Mesendoderm (in vitro differentiated cells): ENCODE measurements around the gene DNAAF1.

Experiments used
- DNase-seq: peaks from one replicate; pipeline ENCODE4 v3.0.0; 2013
- H2AK5ac ChIP-seq: 2 replicates; pipeline ENCODE4 v1.6.1; 2013; ENCODE audit warnings: low read length, inconsistent platforms
- H2BK120ac ChIP-seq: 2 replicates; pipeline ENCODE4 v1.6.1; 2013; ENCODE audit warnings: low read depth, mild to moderate bottlenecking, low read length, moderate library complexity, mixed read lengths
- H2BK15ac ChIP-seq: replicated peaks from 2 replicates; pipeline ENCODE4 v1.6.1; 2013; ENCODE audit warnings: low read depth, mild to moderate bottlenecking, moderate library complexity
- H2BK5ac ChIP-seq: 2 replicates; pipeline ENCODE4 v1.6.1; 2013; ENCODE audit warnings: low read length, inconsistent platforms
- H3K18ac ChIP-seq: 2 replicates; pipeline ENCODE4 v1.6.1; 2013; ENCODE audit warnings: mild to moderate bottlenecking, low read length, mixed read lengths
- H3K23ac ChIP-seq: one replicate; pipeline ENCODE4 v1.6.1; 2013; ENCODE audit warnings: low read length
- H3K27ac ChIP-seq: 2 replicates; pipeline ENCODE4 v1.5.1; 2013; ENCODE audit warnings: low read depth, mild to moderate bottlenecking, inconsistent platforms, low read length, moderate library complexity
- H3K27me3 ChIP-seq: 2 replicates; pipeline ENCODE4 v1.6.1; 2013; ENCODE audit warnings: low read length, control low read depth, mild to moderate bottlenecking, inconsistent platforms; ENCODE audit not compliant: insufficient read depth, poor library complexity
- H3K36me3 ChIP-seq: 2 replicates; pipeline ENCODE4 v1.6.1; 2013; ENCODE audit warnings: low read length, inconsistent platforms; ENCODE audit not compliant: control insufficient read depth, insufficient read depth
- H3K4ac ChIP-seq: one replicate; pipeline ENCODE4 v1.6.1; 2013; ENCODE audit warnings: low read depth, mild to moderate bottlenecking, low read length, moderate library complexity
- H3K4me1 ChIP-seq: 2 replicates; pipeline ENCODE4 v1.6.1; 2013; ENCODE audit warnings: low read depth, low read length, inconsistent platforms; ENCODE audit not compliant: control insufficient read depth
- H3K4me2 ChIP-seq: 2 replicates; pipeline ENCODE4 v1.6.1; 2013; ENCODE audit warnings: low read length
- H3K4me3 ChIP-seq: 2 replicates; pipeline ENCODE4 v1.5.1; 2013; ENCODE audit warnings: mild to moderate bottlenecking, low read length
- H3K56ac ChIP-seq: one replicate; pipeline ENCODE4 v1.6.1; 2013; ENCODE audit warnings: low read length
- H3K79me1 ChIP-seq: 2 replicates; pipeline ENCODE4 v1.6.1; 2013; ENCODE audit warnings: low read length, inconsistent platforms
- H3K79me2 ChIP-seq: 2 replicates; pipeline ENCODE4 v1.6.1; 2013; ENCODE audit warnings: mild to moderate bottlenecking, low read length; ENCODE audit not compliant: control insufficient read depth, insufficient read depth
- H3K9ac ChIP-seq: 2 replicates; pipeline ENCODE4 v1.6.1; 2013; ENCODE audit warnings: low read length, inconsistent platforms
- H4K5ac ChIP-seq: one replicate; pipeline ENCODE4 v1.6.1; 2013; ENCODE audit warnings: low read length
- H4K8ac ChIP-seq: one replicate; pipeline ENCODE4 v1.6.1; 2013; ENCODE audit warnings: low read depth, mild to moderate bottlenecking, control low read depth, low read length, moderate library complexity
- WGBS: extraction: QIAGEN DNeasy Blood & Tissue Kit; methylation state at CpG from one replicate; pipeline ENCODE4 v1.1.7; 2013; ENCODE audit warnings: low lambda C conversion rate, missing lambda C conversion rate; ENCODE audit not compliant: insufficient coverage; ENCODE audit errors: extremely low coverage; 5-methylcytosine and 5-hydroxymethylcytosine counted together

The DNAAF1 gene

DNA sequence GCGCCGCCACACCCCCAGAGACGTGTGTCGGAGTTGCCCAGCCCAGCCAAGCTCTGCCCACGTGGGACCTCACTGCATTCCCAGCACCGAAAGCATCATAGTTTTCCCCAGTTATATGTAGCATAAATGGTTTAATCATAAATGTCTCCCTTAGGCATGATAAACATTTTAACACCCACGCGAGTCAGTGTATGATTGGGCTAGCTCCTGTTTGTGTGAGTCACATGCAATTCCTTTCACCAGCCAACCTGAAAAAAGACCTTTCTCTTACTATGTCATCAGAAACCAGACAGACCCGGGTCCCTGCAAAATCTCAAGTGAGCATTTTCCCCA lies 32.6 kb downstream of the DNAAF1 start:
- no peak for DNase-seq
- Histone ChIP-seq H3K79me1 (peaks cover 2% of the 10 kb centered on the region), H3K27me3 (no peaks in the 10 kb centered on the region), H3K23ac (no peak overlapping the region), H3K9ac (no peak overlapping the region), H4K8ac (no peak overlapping the region), H3K27ac (no peak overlapping the region), H3K4ac (no peak overlapping the region), H3K36me3 (peaks cover 3% of the 10 kb centered on the region), H3K4me2 (no peak overlapping the region), H2BK120ac (no peak overlapping the region), H2BK5ac (no peak overlapping the region), H3K4me1 (no peaks in the 10 kb centered on the region), H3K18ac (no peak overlapping the region), H3K4me3 (no peak overlapping the region), H3K79me2 (no peaks in the 10 kb centered on the region), H4K5ac (no peak overlapping the region), H3K56ac (no peak overlapping the region), H2AK5ac (no peak overlapping the region), H2BK15ac (no peak overlapping the region)
- no CpG with 5 or more reads among the region's 9 CpGs for WGBS

- WGBS: no CpG with 5 or more reads among the region's 15 CpGs
- no peak overlapping the region for H3K56ac ChIP-seq
- no peak overlapping the region for H2AK5ac ChIP-seq
- H3K4me3 ChIP-seq: no peak overlapping the region
- H4K8ac ChIP-seq: no peak overlapping the region
- H3K4ac ChIP-seq: no peak overlapping the region
- H3K23ac ChIP-seq: no peak overlapping the region
- no peak overlapping the region for H3K18ac ChIP-seq
- no peak overlapping the region for H2BK120ac ChIP-seq
- no peaks in the 10 kb centered on the region for H3K27me3 ChIP-seq
- H2BK5ac ChIP-seq: no peak overlapping the region
- H3K4me2 ChIP-seq: no peak overlapping the region
- peaks cover 5% of the 10 kb centered on the region for H3K79me1 ChIP-seq
- H3K4me1 ChIP-seq: no peaks in the 10 kb centered on the region
- no peak overlapping the region for H3K9ac ChIP-seq
- DNase-seq: no peak
- no peak overlapping the region for H2BK15ac ChIP-seq
- no peak overlapping the region for H4K5ac ChIP-seq
- peaks cover 5% of the 10 kb centered on the region for H3K36me3 ChIP-seq
- H3K79me2 ChIP-seq: no peaks in the 10 kb centered on the region
- H3K27ac ChIP-seq: no peak overlapping the region
Measured at GRCh38 chr16:84178146-84178765, 33.1 kb downstream of the DNAAF1 start.

GRCh38 chr16:84178892-84179611 lies 33.9 kb downstream of the DNAAF1 start:
- H2BK15ac ChIP-seq: no peak overlapping the region
- no peak overlapping the region for H4K5ac ChIP-seq
- H3K79me2 ChIP-seq: no peaks in the 10 kb centered on the region
- H3K27me3 ChIP-seq: no peaks in the 10 kb centered on the region
- no peak overlapping the region for H3K27ac ChIP-seq
- no CpG with 5 or more reads among the region's 28 CpGs for WGBS
- no peak overlapping the region for H2AK5ac ChIP-seq
- no peak overlapping the region for H3K23ac ChIP-seq
- H3K4me1 ChIP-seq: no peaks in the 10 kb centered on the region
- no peak overlapping the region for H3K56ac ChIP-seq
- no peak overlapping the region for H3K9ac ChIP-seq
- H3K79me1 ChIP-seq: peaks cover 8% of the 10 kb centered on the region
- H3K4me3 ChIP-seq: no peak overlapping the region
- DNase-seq: no peak
- no peak overlapping the region for H3K4ac ChIP-seq
- H3K36me3 ChIP-seq: peaks cover 8% of the 10 kb centered on the region
- H2BK5ac ChIP-seq: no peak overlapping the region
- H3K4me2 ChIP-seq: no peak overlapping the region
- no peak overlapping the region for H2BK120ac ChIP-seq
- H4K8ac ChIP-seq: no peak overlapping the region
- H3K18ac ChIP-seq: no peak overlapping the region

DNA sequence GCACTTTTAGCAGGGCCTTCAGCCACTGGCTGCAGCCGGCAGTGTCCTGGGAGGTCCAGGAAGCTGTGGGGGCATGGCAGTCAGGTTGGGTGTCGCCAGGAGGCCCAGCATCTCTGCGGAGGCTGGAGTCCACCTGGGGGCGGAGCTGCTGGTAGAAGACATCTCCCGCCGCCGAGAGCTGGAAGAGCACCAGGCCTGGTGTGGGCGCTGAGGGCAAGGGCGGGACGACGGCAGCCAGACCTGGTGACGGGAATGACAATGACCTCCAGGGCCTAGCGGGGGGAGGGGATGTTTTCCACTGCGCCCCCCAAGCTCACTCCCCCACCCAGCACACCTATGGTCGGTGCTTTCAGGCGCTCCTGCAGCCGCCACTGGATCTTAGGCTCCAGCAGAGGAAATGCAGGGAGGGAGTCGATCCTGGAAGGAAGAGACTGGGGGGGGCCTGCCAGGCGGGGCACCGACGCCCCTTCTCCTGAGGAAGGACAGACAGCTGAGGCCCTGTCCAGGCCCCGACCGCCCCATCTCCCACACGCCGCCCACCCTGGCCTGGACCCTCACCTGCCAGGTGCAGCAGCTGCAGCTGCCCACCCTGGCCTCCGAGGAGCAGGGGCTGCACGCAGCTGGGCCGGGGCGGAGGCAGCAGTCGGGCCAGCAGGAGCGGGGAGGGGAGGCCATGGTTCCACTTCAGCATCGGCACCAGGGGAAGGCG lies 34.7 kb downstream of the DNAAF1 start:
- Histone ChIP-seq H3K79me1 (peaks cover 15% of the 10 kb centered on the region), H3K4me1 (no peaks in the 10 kb centered on the region), H3K4me2 (no peak overlapping the region), H2BK5ac (no peak overlapping the region), H3K27me3 (no peaks in the 10 kb centered on the region), H3K36me3 (peaks cover 8% of the 10 kb centered on the region), H4K8ac (no peak overlapping the region), H3K56ac (no peak overlapping the region), H3K9ac (no peak overlapping the region), H2BK120ac (no peak overlapping the region), H4K5ac (no peak overlapping the region), H3K23ac (no peak overlapping the region), H3K18ac (no peak overlapping the region), H2AK5ac (no peak overlapping the region), H3K79me2 (peaks cover 5% of the 10 kb centered on the region), H3K4me3 (no peak overlapping the region), H3K27ac (no peak overlapping the region), H2BK15ac (no peak overlapping the region), H3K4ac (no peak overlapping the region)
- DNase-seq: no peak
- no CpG with 5 or more reads among the region's 33 CpGs for WGBS

GRCh38 chr16:84180519-84181140 lies 35.5 kb downstream of the DNAAF1 start:
- no peak overlapping the region for H3K23ac ChIP-seq
- H3K4me3 ChIP-seq: no peak overlapping the region
- no peak overlapping the region for H4K8ac ChIP-seq
- no peak overlapping the region for H2BK15ac ChIP-seq
- no peak overlapping the region for H4K5ac ChIP-seq
- peaks cover 9% of the 10 kb centered on the region for H3K79me2 ChIP-seq
- H3K4ac ChIP-seq: no peak overlapping the region
- no peak overlapping the region for H2BK5ac ChIP-seq
- peaks cover 8% of the 10 kb centered on the region for H3K36me3 ChIP-seq
- H3K56ac ChIP-seq: no peak overlapping the region
- WGBS: no CpG with 5 or more reads among the region's 21 CpGs
- no peak overlapping the region for H2AK5ac ChIP-seq
- no peak overlapping the region for H2BK120ac ChIP-seq
- no peak overlapping the region for H3K27ac ChIP-seq
- no peak overlapping the region for H3K18ac ChIP-seq
- DNase-seq: no peak
- no peaks in the 10 kb centered on the region for H3K27me3 ChIP-seq
- no peak overlapping the region for H3K4me2 ChIP-seq
- peaks cover 17% of the 10 kb centered on the region for H3K79me1 ChIP-seq
- H3K4me1 ChIP-seq: no peaks in the 10 kb centered on the region
- no peak overlapping the region for H3K9ac ChIP-seq
